GM12864 (cell line): ENCODE results near the gene DGKI.

Experiments used
- DNase-seq: peaks from one replicate; pipeline ENCODE4 v3.0.0-alpha.2; 2011; ENCODE audit warnings: low read depth
- H3K4me3 ChIP-seq: 2 replicates; pipeline ENCODE4 v1.5.1; 2011; ENCODE audit warnings: mild to moderate bottlenecking, low read depth, low read length, control low read depth
- CTCF ChIP-seq: IDR thresholded peaks from 2 replicates; pipeline ENCODE4 v1.5.1; 2011; ENCODE audit warnings: low read depth, mild to moderate bottlenecking, moderate library complexity, low read length, control low read depth, inconsistent platforms; ENCODE audit errors: missing control alignments

DGKI gene

GRCh38 chr7:137408126-137408525 is 438.6 kb downstream of the DGKI start:
- no peak overlapping the region for H3K4me3 ChIP-seq
- no peak for TF ChIP-seq CTCF
- DNase-seq: no peak

- H3K4me3 ChIP-seq: no peak overlapping the region
- no peak for DNase-seq
- TF ChIP-seq CTCF: no peak
Observed at GRCh38 chr7:137407078-137407477, 439.7 kb downstream of the DGKI start.

- TF ChIP-seq CTCF: no peak
- no peak overlapping the region for H3K4me3 ChIP-seq
- DNase-seq: no peak
Observed at GRCh38 chr7:137404660-137405317, 442.0 kb downstream of the DGKI start.

- no peak overlapping the region for H3K4me3 ChIP-seq
- no peak for DNase-seq
- no peak for TF ChIP-seq CTCF
Observed at GRCh38 chr7:137403353-137403695, 443.4 kb downstream of the DGKI start.

- no peak for TF ChIP-seq CTCF
- no peak for DNase-seq
- H3K4me3 ChIP-seq: no peak overlapping the region
Observed at GRCh38 chr7:137402536-137403352, 444.0 kb downstream of the DGKI start.

- no peak for TF ChIP-seq CTCF
Observed at GRCh38 chr7:137399827-137400823, 446.6 kb downstream of the DGKI start.

More at GRCh38 chr7:137399827-137400823, 446.6 kb downstream of the DGKI start:
- DNase-seq: no peak
- no peak overlapping the region for H3K4me3 ChIP-seq
